ENCODE data around the gene SERPIND1. TPM values are rescaled to one million over a fixed set of nuclear protein-coding genes. Genes with fewer than 3 reads are reported as not detected.
"Not testable (repeated sequence)": the region's sequence is repeated elsewhere in the genome, so short reads cannot be mapped to it uniquely, and the experiment has no call there.

SERPIND1 gene
- total and polyA plus RNA-seq, 2 donors from 2014 or later, result not detected

DNA sequence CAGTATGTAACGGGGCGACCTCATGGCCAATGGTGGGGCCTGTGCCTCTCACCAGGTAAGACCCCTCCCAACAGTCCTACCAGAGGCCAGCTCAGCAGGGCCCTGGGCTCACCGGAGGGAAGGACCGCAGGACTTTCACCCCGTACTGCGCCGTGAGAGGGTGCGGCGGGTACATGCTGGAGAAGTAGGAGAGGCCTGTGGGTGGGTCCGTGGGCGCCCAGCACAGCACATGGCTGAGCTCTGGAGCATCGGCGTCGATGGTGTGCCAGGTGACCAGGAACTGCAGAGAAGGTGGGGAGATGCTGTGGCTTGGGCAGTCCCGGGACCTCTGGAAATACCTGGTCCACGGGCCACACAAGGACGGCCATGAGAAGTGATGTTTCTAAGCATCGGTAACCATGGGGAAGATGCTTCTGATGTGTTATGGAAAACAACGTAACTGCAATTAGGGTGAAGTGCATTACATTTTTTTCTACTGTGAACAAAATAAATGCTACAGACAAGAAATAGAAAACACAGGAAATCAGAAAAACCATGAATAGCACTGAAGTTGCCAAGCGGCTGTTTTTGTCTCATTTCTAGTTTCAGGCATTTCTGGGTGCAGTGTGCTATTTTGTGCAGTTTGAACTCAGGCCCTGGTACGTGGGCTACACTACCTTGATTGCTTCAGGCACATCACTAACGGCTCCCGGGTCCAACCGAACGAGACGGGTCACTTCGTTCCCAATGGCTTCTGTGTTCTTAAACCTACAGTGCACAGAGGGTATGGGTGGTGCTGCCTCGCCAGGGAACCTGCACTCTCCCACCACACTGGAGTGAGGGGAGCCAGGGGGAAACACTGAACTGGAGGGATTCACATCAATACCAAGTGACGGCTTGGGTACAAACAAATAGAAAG lies 46.5 kb upstream of the SERPIND1 start:
- no peak overlapping the region for H3K27ac ChIP-seq (ENCODE audit: low read depth in 2 of 2, low read length in 2 of 2)
- peak in 1 of 5 donors; percentile 45 for DNase-seq
- H3K4me3 ChIP-seq (ENCODE audit: low read length in 3 of 3), result no peak overlapping the region
- H3K9ac ChIP-seq (ENCODE audit: low read length in 3 of 3), result no peak overlapping the region
- H3K9me3 ChIP-seq (ENCODE audit: control insufficient read depth in 2 of 3, insufficient read depth in 1 of 3, low read length in 3 of 3), result no peaks in the 10 kb centered on the region
- H3K36me3 ChIP-seq (ENCODE audit: control insufficient read depth in 2 of 3, insufficient read depth in 3 of 3, low read length in 3 of 3), result peaks cover 0 to 33% (median 20%) of the 10 kb centered on the region in 3 donors
- H3K27me3 ChIP-seq (ENCODE audit: control insufficient read depth, insufficient read depth, low read length), result no peaks in the 10 kb centered on the region
- no peak for TF ChIP-seq CTCF (IDR thresholded peaks at IDR 0.05; ENCODE audit: borderline replicate concordance, extremely low read depth, insufficient read depth)
- FAIRE-seq, result no peak
- intact Hi-C loops (cut with DNase I), result no loop called here
- H3K4me1 ChIP-seq (ENCODE audit: control insufficient read depth in 2 of 3, insufficient read depth in 2 of 3, low read depth in 1 of 3, low read length in 3 of 3), result no peaks in the 10 kb centered on the region

GRCh38 chr22:20728523-20729190 lies 45.3 kb upstream of the SERPIND1 start:
- H3K9ac ChIP-seq (ENCODE audit: low read length in 3 of 3), result no peak overlapping the region
- intact Hi-C loops (cut with DNase I), result no loop called here
- FAIRE-seq (no peak), DNase-seq (peak in 1 of 5 donors; percentile 15)
- H3K27me3 ChIP-seq (ENCODE audit: control insufficient read depth, insufficient read depth, low read length), result no peaks in the 10 kb centered on the region
- no peak for TF ChIP-seq CTCF (IDR thresholded peaks at IDR 0.05; ENCODE audit: borderline replicate concordance, extremely low read depth, insufficient read depth)
- H3K9me3 ChIP-seq (ENCODE audit: control insufficient read depth in 2 of 3, insufficient read depth in 1 of 3, low read length in 3 of 3), result no peaks in the 10 kb centered on the region
- no peak overlapping the region for H3K4me3 ChIP-seq (ENCODE audit: low read length in 3 of 3)
- H3K27ac ChIP-seq (ENCODE audit: low read depth in 2 of 2, low read length in 2 of 2), result no peak overlapping the region
- no peaks in the 10 kb centered on the region for H3K4me1 ChIP-seq (ENCODE audit: control insufficient read depth in 2 of 3, insufficient read depth in 2 of 3, low read depth in 1 of 3, low read length in 3 of 3)
- peaks cover 0 to 33% (median 20%) of the 10 kb centered on the region in 3 donors for H3K36me3 ChIP-seq (ENCODE audit: control insufficient read depth in 2 of 3, insufficient read depth in 3 of 3, low read length in 3 of 3)

GRCh38 chr22:20729194-20729593 lies 44.7 kb upstream of the SERPIND1 start:
- intact Hi-C loops (cut with DNase I), result no loop called here
- no peak for TF ChIP-seq CTCF (IDR thresholded peaks at IDR 0.05; ENCODE audit: borderline replicate concordance, extremely low read depth, insufficient read depth)
- Histone ChIP-seq H3K27me3 (ENCODE audit: control insufficient read depth, insufficient read depth, low read length) (no peaks in the 10 kb centered on the region), H3K27ac (ENCODE audit: low read depth in 2 of 2, low read length in 2 of 2) (no peak overlapping the region), H3K4me3 (ENCODE audit: low read length in 3 of 3) (no peak overlapping the region), H3K9ac (ENCODE audit: low read length in 3 of 3) (no peak overlapping the region), H3K4me1 (ENCODE audit: control insufficient read depth in 2 of 3, insufficient read depth in 2 of 3, low read depth in 1 of 3, low read length in 3 of 3) (no peaks in the 10 kb centered on the region), H3K9me3 (ENCODE audit: control insufficient read depth in 2 of 3, insufficient read depth in 1 of 3, low read length in 3 of 3) (no peaks in the 10 kb centered on the region), H3K36me3 (ENCODE audit: control insufficient read depth in 2 of 3, insufficient read depth in 3 of 3, low read length in 3 of 3) (peaks cover 0 to 33% (median 20%) of the 10 kb centered on the region in 3 donors)
- DNase-seq, result peak in 1 of 5 donors; percentile 66
- no peak for FAIRE-seq

GRCh38 chr22:20732431-20732830 lies 41.5 kb upstream of the SERPIND1 start:
- H3K27ac ChIP-seq (ENCODE audit: low read depth in 2 of 2, low read length in 2 of 2); H3K9ac ChIP-seq (ENCODE audit: low read length in 3 of 3); H3K4me3 ChIP-seq (ENCODE audit: low read length in 3 of 3); H3K9me3 ChIP-seq (ENCODE audit: control insufficient read depth in 2 of 3, insufficient read depth in 1 of 3, low read length in 3 of 3); H3K4me1 ChIP-seq (ENCODE audit: control insufficient read depth in 2 of 3, insufficient read depth in 2 of 3, low read depth in 1 of 3, low read length in 3 of 3); intact Hi-C loops (cut with DNase I); H3K27me3 ChIP-seq (ENCODE audit: control insufficient read depth, insufficient read depth, low read length); FAIRE-seq; DNase-seq: not testable (repeated sequence)
- peaks cover 0 to 20% (median 18%) of the 10 kb centered on the region in 3 donors for H3K36me3 ChIP-seq (ENCODE audit: control insufficient read depth in 2 of 3, insufficient read depth in 3 of 3, low read length in 3 of 3)

GRCh38 chr22:20735356-20736162 lies 38.4 kb upstream of the SERPIND1 start:
- H3K27me3 ChIP-seq (ENCODE audit: control insufficient read depth, insufficient read depth, low read length); DNase-seq; H3K27ac ChIP-seq (ENCODE audit: low read depth in 2 of 2, low read length in 2 of 2); intact Hi-C loops (cut with DNase I); H3K4me1 ChIP-seq (ENCODE audit: control insufficient read depth in 2 of 3, insufficient read depth in 2 of 3, low read depth in 1 of 3, low read length in 3 of 3); H3K9me3 ChIP-seq (ENCODE audit: control insufficient read depth in 2 of 3, insufficient read depth in 1 of 3, low read length in 3 of 3); FAIRE-seq; H3K9ac ChIP-seq (ENCODE audit: low read length in 3 of 3); H3K36me3 ChIP-seq (ENCODE audit: control insufficient read depth in 2 of 3, insufficient read depth in 3 of 3, low read length in 3 of 3); H3K4me3 ChIP-seq (ENCODE audit: low read length in 3 of 3): not testable (repeated sequence)
